Stimulated activated CD8-positive, alpha-beta memory T cell treated with anti-CD3 and anti-CD28 coated beads, Interleukin-7, amount 100 ng/mL, for 24 hours (primary cell): ENCODE results near the gene MSMO1.
"Not testable (repeated sequence)": the region's sequence is repeated elsewhere in the genome, so short reads cannot be mapped to it uniquely, and the experiment has no call there.

ENCODE experiments used
- DNase-seq: peaks from one replicate; pipeline ENCODE4 v3.0.0-alpha.2; 2020; ENCODE audit warnings: low read depth

The MSMO1 gene

DNA sequence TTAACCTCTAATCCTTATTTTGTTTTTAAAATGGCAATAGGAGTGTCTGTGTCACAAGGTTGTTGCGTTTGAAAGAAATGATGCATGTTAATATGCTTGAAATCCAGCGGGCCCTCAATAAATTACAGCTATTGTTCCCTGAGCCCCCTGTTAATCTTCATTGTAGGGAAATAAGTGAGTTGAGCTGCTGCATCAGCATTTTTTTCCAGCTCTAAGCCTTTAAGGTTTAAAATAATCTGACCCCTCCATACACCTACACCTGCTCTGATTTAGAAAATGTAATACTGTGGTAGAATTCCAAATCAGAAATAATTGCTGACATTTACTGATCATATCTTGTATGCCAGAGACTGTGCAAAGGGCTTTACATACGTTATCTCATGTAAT, 2.6 kb upstream of the MSMO1 start:
- DNase-seq: no peak

DNA sequence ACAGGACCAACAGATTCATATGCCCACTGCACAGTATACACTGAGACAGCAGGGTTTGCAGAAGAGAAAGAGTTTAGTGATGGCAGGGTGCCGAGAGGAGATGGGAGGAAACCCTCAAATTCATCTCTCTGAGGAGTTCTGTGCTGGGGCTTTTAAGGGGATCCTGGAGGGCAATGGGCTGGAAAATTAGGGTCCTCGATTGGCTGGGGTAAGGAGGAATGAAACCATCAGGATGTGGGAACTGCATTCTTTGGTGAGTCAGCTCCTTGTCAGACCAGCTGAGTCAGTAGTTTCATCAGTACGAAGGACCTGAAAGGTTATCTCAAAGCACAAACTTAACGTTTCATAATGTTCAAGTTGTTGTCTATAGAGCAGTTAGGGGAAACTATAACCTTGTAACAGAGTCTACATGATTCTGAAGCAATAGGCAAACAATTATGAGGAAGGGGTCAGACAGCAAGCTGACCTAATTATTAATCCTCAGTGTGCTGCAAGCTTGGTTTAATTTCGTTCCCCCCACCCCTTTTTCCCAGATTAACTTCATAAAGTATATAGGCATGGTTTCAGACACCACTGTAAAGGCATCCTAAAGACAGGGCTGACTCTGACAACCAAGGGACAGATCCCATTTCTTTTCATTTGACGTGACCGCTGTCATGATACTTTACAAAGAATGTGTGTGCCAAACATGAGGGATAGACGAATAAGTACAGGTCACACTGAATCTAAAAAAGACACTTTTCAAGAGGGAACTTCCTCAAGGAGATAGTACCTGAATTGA, 1.5 kb upstream of the MSMO1 start:
- DNase-seq: no peak

DNA sequence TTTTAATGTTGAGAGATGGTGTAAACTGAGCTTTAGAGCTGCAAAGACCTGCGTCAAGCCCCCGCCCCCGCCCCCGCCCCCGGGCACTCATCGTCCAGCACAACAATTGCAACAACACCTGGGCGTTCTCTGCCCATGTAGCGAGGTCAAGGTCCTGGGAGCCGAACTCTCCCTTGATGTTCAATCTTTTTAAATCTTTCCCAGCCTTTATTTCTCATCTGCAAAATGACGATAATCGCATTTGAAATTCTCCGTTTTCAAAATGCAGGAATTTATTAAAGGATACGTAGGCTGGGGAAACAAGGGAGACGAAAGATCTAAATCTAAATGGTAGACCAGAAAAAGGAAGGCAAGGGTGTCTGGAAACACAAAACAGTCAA, 648 bp upstream of the MSMO1 start:
- no peak for DNase-seq

DNA sequence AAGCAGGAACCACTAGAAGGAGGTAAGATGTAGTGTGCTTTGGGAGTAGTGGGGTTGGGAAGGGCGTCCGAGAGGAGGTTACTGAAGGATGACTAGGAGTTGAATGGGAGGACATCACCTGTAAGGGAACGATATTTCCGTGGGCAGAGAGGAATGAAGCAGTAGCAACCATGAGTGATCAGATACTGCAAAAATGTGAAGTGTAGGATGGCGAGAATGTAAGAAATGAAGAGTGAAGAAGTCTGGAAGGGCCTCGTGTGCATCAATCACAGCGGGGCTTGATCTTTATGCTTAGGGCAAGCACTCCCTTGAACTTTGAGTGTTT, 594 bp downstream of the MSMO1 start:
- DNase-seq: no peak

DNA sequence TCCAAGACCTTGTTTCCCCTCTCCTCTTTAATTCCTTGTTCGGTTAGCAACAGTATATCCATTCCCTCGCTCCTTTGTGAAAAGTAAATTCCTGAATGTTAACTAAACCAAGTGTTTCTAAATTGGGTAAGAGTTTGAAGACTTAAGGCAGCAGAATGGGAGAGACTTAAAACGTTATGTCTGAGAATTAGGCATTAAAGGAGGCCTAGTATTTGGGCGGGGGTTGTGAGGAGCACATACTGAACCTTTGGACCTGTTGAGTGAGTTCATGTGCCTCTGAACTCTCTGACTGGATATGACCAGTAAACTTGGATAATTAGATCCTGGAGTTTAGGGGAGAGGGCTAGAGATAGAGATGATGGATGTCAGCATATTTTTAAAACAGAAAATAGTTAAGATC, 1.2 kb downstream of the MSMO1 start:
- no peak for DNase-seq

DNA sequence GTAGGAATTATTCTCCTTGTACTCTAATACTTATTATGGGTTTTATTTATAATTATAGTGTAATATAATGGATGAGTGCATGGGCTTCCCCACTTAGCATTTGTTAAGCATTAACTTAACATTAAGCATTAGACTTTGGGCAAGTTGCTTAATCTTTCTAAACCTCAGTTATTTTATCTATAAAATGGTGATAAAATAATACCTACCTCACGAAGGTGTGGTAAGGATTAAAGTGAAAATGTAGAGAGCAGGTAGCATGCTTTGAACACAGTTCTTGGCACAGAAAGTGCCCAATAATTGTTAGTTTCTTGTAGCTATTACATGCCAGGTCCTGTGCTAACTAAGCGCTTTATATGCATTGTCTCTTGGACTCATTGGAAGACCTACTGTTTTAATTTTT, 2.6 kb downstream of the MSMO1 start:
- no peak for DNase-seq

DNA sequence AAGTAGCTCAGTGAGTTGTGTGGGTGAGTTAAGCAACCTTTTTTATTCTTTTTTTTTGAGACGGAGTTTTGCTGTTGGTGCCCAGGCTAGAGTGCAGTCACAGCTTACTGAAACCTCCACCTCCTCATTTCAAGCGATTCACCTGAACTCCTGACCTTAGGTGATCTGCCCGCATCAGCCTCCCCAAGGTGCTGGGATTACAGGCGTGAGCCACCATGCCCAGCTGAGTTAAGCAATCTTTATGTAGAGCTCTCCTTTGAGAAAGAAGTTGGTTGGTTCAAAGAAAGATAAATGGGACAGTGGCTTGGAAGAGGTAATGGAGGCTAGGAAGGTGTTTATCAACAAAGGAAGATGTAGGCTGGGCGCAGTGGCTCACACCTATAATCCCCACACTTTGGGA, 3.2 kb downstream of the MSMO1 start:
- no peak for DNase-seq

DNA sequence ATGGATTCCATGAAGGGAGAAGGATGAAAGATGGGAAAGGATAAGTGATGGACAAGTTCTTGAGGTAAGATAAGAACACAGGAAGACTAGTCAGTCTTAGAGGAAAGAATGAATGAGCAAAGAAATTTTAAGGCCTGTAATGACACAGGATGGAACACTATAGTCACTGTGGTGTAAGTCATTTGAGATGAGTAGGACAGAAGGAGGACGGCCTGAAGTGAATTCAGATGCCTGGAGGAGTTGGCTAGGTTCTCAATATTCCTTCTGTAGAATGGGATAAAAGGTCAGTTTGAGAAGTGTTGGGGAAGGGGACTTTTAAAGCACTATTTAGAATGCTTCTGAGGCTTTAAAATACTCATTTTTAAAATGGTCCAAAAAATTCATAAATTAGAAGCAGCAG, 3.9 kb downstream of the MSMO1 start:
- no peak for DNase-seq

DNA sequence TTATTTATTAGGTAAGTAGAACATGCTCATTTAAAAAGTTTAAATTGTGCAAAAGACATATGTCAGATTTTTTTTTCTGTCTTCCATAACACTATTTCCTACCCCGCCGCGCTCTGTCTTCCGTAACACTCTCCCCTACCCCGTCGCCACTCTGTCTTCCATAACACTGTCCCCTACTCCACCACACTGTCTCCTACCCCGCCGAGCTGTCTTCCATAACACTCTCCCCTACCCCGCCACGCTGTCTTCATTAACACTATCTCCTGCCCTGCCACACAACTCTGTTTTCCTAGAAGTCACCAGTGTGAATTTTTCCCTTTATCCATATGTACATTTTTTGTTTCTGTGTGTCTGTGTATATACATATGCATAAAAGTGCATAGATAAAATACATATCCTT, 4.4 kb downstream of the MSMO1 start:
- DNase-seq: no peak

DNA sequence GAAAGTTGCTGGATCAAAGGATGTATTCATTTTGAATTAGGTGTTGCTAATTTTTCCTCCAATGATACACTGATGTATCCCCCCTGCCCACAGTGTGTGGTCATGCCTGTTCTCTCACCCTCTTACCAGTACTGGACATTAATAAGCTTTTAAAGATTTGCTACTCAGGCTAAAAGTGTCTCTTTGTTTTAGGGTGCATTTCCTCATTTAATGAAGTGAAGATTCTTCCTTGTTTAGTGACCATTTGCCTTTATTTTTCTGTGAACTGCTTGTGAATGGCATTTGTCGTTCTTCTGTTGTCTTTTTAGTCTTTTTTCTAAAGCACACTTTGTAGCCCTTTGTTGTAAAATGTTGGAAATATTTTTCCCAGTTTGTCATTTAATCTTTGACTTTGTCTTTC, 5.0 kb downstream of the MSMO1 start:
- no peak for DNase-seq

DNA sequence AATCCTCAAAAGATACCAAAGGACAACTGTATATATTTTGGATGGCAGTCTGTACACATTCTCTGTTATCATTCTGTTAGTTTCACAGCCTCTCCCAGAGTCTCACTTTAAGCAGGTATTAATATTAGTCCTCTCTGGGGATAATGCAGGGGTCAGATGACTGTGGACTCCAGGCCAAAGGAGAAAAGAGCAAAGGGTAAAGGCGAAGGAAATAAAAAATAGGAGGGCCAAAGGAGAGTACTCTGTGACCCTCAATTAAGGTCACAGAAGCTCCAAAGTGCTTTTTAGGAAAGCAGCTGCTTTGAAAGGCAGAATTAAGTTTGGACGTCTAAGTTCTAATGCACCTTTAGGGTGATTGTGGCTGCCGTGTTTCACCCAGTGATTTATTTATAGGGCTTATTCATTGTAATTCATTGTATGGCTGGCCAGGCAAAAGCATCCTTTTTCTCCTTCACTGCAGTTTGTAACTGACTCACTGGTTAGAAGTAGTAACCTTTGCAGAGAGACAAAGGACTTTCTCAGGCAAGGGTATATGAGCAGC, 7.8 kb downstream of the MSMO1 start:
- DNase-seq: no peak

DNA sequence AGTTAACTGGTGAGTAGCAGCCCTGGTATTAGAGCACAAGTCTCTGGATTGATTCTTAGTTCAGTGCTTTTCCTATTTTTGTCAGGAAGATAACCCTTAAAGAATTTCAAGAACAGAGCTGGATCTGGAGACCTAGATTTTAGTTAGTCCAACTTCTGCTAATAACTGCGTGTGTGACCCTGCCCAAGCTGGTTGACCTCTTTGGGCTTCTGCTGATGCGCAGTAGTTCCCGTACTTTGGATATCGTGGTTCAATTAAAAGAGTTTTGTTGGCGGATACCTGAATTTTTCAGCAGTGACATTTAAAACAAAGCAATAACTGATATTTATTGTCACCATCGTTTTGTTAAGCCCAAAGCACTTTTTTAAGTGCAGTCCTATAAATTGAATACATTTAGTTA, 9.3 kb downstream of the MSMO1 start:
- no peak for DNase-seq

DNA sequence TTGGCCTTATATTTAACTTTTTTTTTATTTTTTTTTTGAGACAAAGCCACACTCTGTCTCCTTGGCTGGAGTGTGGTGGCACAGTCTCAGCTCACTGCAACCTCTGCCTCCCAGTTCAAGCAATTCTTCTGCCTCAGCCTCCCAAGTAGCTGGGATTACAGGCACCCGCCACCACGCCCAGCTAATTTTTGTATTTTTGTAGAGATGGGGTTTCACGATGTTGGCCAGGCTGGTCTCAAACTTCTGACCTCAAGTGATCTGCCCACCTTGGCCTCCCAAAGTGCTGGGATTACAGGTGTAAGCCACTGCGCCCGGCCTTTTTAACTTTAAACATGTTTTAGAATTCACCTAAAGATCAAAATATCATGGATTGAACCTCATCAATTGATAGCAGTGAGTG, 14.9 kb downstream of the MSMO1 start:
- not testable (repeated sequence) for DNase-seq

DNA sequence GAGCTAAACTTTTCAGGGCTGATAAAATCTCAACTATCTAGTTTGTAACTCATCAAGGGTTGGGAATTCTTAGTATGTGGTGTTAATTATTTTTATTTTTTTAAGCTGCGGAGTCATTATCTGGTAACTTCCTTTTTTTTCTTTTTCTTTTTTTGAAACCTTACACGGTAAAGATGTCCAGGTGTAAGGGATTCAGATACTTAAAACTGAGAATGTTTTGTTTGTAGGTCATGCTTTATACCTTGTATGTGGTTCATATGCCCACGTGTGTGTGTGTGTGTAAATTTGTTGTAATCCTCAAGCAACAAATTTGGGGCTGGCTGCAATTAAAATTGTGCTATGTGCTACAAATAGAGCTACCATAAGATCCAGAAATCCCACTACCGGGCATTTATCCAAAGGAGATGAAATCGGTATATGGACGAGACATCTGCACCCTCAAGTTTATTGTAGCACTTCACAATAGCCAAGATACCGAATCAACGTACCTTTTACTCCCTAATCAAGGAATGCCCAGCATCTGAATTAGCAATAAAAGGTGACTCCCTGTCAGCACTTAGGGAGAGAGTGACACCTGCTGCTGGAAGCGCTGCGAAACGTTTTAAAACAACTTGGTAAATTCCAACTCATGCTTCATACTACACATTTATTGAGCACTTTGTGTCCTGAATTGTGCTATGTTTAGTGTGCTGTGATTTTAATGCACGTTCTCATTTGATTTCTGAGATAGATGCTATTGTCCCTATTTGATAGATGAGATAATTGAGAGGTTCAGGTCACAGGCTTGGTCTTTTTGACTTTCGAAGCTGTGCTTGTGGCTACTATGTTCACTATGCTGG, 16.1 kb downstream of the MSMO1 start:
- no peak for DNase-seq

DNA sequence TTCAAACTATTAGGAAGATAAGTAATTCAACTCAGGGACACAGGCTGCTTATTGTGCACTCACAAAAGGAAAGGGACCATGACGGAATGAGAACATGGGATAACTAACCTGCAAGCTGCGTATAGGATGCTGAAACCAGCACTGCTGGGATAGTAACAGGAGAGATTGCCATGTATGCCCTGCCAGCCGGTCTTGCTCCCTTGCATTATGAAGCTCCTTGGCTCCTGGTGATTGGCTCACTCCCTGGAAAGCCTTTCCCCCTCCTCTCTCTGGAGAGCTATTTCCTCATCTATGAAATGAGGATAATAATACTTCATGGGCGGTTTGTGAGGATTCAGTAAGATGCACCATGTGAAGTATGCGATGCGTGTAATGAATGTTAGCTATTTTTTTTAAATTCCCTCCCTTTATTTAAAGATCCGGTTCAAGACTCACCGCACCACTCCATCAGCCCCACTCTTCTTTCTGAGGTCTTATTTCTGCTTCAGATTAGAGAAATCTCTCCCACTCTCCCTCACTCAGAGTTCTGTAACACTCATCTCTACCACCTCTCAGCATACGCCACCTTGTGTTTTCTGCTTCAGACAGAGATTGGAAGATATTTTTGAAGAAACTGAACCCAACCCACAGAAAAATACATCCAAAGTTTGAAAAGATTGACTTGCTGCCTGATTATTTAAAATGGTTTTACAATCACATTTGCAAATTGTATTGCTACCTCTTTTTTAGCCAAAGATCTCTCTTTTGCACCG, 18.4 kb downstream of the MSMO1 start:
- DNase-seq: no peak

DNA sequence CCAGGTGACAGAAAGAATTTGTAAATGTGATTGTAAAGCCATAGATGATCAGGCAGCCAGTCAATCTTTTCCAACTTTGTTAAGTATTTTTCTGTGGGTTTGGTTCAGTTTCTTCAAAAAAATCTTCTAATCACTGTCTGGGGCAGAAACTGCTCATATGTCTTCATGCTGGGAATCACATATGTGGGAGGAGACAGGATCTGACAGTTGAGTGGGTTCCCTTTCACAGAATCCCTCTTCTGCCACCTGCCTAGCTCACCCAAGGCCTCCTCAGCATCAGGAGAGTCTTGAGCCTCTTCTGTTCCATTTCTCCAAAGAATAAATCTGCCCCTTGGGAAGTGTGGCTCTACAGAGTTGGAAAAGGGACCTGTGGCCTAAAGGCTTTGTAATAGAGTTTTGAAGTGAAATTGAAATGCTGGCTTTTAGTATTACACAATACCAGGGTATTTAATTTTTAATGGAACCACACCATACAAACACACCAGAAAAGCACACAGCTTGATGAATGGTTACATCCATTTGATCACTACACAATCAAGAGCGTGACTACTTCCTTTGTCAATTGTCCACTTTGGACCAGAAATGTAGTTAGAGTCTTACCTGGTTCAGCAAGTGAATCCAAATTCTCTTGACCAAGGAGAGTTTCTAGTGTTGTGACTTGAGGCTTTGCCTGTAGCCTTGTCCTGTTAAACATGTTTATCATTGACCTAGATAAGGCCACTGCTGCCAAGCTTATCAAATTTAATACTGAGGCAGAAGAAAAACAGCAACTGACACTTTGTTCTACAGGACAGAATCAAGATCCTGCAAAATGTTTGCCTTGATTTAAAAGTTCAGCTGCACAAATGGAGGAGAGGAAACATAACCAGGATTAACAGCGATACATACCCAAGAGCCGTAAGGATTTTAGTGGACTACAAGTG, 20.4 kb downstream of the MSMO1 start:
- DNase-seq: no peak

DNA sequence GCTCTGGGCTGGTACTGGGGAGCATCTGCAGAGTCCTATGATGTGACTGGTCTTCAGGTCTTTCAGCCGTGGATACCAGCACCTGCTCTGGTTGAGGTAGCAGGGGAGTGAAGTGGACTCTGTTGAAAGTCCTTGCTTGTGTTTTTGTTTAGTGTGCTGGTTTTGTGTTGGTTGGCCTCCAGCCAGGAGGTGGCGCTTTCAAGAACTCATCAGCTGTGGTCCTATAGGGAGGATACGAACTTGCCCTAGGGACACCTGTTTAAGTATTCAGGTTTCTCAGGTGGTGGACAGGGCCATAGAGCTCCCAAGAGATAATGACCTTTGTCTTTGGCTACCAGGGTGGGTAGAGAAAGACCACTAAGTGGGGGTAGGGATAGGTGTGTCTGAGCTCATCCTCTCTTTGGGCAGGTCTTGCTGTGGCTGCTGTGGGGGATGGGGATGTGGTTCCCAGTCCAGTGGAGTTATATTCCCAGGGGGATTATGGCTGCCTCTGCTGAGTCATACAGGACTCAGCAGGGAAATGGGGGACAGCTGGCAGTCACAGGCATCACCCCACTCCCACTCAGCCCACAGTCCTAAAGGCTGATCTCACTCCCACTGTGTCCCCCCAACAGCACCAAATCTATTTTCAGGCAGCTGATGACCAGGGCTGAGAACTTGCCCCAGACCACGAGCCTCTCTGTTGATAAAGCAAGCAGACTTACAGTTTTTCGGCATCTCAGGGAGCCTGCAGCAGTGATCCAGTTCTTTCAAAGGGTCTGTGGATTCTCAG, 24.1 kb downstream of the MSMO1 start:
- no peak for DNase-seq

DNA sequence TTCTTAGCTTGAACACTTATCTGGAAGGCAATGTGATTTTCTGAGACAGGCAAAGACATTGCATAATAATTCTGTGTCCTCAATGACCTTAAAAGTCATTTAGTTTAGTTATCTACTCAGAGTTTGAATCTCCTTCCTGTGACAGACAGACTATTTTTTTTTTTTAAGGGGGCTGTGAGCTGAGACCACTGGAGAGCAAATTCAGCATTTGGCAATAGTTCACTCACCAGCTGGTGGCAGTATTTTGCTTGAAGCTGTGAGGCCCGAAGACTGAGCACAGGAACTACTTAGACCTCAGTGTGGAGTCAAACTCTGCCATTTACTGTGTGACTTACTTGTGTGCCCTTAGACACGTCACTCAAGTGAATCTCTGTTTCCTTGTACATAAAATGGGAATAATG, 28.4 kb downstream of the MSMO1 start:
- DNase-seq: no peak

DNA sequence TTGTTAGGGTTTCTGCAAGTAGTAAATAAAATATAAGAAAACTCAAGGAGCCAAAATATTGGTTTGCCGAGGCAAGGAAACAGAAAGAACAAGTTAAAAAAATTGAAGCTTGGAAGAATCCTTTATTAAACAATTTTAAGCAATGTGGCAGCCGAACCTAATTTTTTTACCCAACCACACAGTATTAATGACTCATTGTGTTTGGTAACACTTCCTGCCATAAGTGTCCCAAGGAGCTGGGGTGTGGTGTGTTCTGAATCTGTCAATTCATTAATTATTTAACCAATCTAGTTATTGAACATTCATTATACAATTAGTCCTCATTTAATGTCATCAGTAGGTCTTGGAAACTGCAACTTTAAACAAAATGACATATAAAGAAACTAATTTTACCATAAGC, 32.0 kb downstream of the MSMO1 start:
- DNase-seq: no peak

DNA sequence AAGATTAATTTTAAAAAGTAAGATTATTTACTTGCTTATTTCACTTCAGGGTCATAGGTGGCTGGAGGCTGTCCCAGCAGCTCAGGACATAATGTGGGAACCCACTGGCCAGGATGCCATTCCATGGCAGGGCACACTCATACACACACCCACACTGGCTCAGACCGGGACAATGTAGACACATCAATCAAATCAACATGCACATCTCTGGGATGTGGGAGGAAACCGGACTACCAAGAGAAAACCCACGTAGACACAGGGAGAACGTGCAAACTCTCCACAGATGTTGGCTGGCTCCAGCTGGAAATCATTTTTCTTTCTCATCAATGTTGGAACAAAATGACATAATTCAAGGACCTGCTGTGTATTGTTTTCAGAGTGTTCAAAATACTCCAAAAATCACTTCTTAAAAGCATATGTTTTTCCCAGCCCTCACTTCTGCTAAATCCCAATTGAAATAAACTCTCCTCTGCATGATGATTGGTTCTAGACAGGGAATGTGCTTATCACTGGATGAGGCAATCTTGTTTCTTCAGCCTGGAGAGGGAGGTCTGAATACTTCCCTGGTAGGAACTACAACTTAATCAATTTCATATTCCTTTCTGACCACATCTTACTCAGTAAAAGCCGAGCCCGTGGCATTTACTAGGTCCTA, 32.7 kb downstream of the MSMO1 start:
- DNase-seq: no peak
